Measurements from ENCODE around the gene LRFN5.

LRFN5 gene

DNA sequence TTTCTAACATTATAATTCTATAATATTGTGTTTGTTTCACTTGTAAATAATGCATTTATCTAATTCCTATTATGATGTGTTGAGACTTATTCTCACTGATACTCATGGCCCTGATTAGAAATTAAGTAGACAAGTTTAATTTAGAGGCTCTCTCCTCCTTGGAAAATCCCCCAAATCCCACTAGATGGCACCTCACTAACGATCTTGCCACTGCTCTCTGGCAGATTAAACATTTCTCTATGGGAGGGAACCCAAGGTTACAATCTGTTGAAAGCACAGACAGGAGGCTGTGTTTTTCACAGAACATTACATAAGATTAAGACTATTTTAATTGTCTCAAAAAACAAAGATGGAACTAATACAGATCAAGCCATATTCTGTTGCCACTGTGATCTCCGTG, 318.7 kb downstream of the LRFN5 start:
- H3K4me3 ChIP-seq (ENCODE audit: control insufficient read depth, low read depth, low read length) = no peak overlapping the region
- TF ChIP-seq, protein P1, sequence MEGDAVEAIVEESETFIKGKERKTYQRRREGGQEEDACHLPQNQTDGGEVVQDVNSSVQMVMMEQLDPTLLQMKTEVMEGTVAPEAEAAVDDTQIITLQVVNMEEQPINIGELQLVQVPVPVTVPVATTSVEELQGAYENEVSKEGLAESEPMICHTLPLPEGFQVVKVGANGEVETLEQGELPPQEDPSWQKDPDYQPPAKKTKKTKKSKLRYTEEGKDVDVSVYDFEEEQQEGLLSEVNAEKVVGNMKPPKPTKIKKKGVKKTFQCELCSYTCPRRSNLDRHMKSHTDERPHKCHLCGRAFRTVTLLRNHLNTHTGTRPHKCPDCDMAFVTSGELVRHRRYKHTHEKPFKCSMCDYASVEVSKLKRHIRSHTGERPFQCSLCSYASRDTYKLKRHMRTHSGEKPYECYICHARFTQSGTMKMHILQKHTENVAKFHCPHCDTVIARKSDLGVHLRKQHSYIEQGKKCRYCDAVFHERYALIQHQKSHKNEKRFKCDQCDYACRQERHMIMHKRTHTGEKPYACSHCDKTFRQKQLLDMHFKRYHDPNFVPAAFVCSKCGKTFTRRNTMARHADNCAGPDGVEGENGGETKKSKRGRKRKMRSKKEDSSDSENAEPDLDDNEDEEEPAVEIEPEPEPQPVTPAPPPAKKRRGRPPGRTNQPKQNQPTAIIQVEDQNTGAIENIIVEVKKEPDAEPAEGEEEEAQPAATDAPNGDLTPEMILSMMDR (conservative IDR thresholded peaks at IDR 0.05; ENCODE audit: control insufficient read depth, insufficient read depth, low read depth, low read length) = peak; percentile 38
- DNase-seq (ENCODE audit: low read depth) = peak; percentile 31

DNA sequence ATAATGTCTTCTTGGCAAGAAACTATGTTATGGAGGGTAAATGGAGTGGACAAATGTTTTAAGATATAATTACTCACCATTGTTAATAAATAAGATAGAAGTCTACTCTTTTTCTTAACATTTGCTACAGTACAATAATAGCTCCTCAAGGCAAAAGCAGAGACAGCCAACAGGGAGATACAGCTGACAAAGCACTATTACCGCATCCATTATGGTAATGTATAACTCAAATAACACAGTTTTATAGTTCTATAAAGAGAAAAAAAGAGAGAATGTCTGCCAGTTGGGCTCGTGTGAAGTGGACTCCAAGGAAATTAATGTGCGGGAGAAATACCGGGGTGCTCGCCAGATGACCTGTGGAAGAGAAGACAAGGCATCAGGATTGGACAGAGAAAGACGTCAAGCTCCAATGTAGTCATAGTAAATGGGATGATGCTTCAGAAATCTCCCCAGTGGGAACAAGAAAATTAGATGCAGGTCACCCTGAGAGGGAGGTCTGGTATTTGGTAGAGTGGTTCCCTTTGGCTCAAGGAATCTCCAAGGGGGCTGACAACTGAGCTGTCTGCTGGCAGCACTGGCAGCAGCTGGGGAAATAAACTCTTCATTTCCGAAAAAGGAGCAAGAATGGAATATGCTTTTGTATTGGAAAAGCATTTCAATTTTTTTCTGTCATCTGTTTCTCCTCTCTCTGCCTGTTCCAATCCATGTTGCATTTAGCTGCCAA, 343.9 kb downstream of the LRFN5 start:
- H3K4me3 ChIP-seq (ENCODE audit: control insufficient read depth, low read depth, low read length) = no peak overlapping the region
- DNase-seq (ENCODE audit: low read depth) = peak; percentile 22
- TF ChIP-seq, protein P1 (conservative IDR thresholded peaks at IDR 0.05; ENCODE audit: control insufficient read depth, insufficient read depth, low read depth, low read length) = no peak

Measured in fibroblast of mammary gland (primary cell).